ENCODE measurements around the gene CRYAA.
"Not testable (repeated sequence)": the region's sequence is repeated elsewhere in the genome, so short reads cannot be mapped to it uniquely, and the experiment has no call there.

Gene CRYAA, protein sequence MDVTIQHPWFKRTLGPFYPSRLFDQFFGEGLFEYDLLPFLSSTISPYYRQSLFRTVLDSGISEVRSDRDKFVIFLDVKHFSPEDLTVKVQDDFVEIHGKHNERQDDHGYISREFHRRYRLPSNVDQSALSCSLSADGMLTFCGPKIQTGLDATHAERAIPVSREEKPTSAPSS

DNA sequence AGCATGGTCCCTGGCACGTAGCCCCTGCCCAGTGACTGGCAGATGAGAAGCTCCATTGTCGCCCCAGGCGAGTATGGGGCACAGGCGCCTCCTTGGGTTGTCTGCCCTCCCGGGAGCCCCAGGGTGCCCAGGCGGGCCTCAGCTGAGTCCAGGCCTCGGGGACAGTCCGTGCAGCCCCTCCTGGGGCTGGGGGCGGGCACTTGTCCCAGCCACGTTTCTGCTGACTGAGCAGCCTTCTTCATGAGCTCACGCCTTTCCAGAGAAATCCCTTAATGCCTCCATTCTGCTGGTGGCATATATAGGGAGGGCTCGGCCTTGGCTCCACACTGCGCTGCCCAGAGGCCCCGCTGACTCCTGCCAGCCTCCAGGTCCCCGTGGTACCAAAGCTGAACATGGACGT lies at the start of gene CRYAA:
Gene CRYAA (plus strand): TSS at position 301 of the 400 bp plus-strand sequence. CDS start 92 bp downstream, at position 393.
- DNase-seq: not testable (repeated sequence)

DNA sequence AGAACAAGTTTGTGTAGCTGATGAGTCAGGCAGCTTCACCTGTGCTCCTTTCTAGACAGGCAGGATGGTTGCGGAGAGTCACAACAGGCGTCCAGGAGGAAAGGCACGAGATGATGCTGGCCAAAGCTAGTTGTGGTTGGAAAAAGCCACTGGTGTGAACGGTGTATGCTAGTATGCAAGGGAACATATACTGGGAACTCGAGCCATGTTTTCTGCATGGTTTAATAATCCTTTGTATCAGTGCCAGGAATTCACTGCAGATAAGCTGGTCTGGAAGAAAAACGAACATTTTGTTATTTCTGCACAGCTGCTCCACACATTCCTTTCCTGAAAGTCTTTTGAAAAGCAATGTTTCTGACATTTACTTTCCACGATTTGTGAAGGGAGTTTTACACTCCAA lies 38.7 kb upstream of the CRYAA start:
- not testable (repeated sequence) for DNase-seq

DNA sequence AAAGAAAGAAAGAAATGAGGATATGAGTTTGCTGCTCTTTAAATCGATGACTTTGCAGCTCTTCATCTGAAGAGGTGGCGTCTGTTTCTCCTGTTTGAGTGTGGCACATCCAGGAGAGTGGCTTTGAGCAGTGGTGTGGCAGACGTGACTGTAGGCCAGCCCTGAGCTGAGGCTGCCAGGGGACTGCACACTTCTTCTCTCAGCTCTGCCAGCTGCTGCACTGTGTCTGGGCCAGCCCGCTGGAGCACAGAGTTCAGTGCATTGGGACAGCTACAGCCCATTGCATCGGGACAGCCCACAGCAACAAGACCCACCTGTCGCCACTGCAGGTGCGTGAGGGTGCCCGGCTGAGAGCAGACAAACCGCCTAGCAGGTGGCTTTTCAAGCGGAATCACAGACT lies 34.3 kb upstream of the CRYAA start:
- DNase-seq: not testable (repeated sequence)

DNA sequence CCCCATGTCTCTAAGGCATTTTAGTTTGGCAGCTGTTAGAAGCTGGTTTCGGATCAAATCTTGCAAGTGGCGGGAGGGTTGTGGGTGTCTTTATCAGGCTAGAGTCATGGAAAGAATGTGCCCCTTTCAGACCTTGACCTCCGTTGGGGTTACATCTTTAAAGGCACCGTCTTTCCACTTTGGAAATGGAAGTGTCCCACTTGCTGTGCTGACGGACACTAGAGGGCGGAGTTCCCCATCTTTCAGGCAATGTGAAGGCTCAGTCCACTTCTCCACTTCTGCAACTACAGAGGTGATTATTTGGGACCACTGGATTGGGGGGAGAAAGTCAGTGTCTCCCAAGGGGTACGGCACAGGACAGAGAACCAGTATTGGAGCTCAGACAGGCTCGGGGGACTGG lies 29.9 kb upstream of the CRYAA start:
- not testable (repeated sequence) for DNase-seq

DNA sequence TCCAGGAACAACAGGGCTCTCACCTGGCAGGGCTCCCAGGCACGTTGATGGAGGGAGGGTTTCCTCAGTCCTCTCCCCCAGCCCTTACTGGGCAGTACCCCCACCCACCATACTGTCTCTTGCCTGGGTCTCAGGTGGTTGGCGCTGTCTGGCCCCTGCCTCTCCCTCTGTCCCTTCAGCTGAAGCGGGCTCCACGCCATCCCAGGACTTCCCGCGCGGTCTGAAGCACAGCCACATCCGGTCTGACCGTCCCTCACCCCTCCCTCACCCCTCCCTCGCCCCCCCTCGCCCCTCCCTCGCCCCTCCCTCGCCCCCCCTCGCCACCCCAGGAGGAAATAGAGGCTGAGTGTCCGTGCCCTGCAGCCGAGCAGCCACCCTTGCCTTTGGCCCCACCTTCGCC lies 27.4 kb upstream of the CRYAA start:
- not testable (repeated sequence) for DNase-seq

DNA sequence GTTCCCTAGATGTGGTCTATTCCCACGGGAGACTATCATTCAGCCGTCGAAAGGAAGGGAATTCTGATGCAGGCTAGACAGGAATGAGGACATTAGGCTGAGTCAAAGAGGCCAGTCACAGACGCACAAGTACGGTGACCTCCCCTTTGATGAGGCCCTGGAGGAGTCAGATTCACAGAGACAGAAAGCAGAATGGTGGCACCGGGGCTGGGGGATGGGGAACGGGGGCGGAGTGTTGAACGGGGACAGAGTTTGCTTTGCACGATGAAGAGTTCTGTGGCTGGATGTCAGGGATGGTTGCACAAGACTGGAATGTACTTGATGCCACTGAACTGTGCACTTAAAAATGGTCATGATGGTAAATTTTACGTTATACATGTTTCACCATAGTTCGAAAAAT lies 22.2 kb upstream of the CRYAA start:
- not testable (repeated sequence) for DNase-seq

DNA sequence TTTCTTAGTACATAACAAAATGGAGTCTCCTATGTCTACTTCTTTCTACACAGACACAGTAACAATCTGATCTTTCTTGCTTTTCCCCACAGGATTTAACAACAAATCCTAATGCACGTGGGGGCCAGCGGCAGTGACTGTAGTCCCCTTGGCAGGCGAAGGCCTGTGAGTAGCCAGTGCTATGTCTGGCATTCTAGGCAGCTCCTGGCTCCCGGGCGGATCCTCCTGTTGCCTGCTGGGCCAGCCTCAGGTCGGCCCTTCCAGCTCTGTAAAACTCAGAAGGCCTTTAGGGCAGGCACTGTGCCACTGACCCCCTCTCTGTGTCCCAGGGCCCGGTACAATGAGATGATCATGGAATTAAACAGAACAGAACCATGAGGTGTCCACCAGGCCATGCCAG lies 20.8 kb upstream of the CRYAA start:
- not testable (repeated sequence) for DNase-seq

DNA sequence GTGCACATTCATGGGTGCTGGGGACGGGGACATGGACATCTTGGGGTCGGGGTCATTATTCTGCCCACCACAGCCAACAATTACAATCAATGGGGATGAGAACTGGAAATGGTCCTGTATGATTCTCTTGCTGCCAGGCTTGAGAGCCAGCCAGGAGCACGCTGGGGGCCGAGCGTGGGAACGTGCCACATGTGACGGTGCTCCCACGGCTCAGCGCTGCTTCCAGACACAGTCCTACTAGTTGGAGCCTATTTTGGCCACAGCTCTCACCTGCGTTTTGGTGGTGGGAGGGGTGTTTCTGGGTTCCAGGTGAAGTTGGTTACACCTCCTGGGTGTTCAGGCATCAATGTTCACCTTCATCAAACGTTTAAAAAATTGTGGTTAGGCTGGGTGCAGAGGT lies 19.5 kb upstream of the CRYAA start:
- DNase-seq: not testable (repeated sequence)

DNA sequence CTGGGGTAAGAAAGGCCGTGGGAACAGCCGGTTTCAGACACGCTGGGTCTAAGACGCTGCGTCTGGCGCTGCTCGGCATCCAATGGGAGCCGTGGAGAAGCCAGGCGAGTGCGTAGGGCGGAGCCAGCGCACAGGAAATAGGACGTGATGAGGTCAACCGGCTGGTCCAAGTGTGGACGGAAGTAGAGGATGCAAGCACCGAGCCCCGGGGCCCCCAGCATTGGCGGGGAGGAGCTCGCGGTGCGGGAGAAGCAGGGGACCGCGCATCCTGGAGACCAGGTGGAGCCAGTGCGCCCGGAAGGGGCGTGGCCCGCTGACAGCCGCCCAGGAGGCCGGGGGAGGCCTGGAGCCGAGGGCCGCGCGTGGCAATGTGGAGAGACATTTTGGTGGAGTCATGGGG lies 15.2 kb upstream of the CRYAA start:
- not testable (repeated sequence) for DNase-seq

DNA sequence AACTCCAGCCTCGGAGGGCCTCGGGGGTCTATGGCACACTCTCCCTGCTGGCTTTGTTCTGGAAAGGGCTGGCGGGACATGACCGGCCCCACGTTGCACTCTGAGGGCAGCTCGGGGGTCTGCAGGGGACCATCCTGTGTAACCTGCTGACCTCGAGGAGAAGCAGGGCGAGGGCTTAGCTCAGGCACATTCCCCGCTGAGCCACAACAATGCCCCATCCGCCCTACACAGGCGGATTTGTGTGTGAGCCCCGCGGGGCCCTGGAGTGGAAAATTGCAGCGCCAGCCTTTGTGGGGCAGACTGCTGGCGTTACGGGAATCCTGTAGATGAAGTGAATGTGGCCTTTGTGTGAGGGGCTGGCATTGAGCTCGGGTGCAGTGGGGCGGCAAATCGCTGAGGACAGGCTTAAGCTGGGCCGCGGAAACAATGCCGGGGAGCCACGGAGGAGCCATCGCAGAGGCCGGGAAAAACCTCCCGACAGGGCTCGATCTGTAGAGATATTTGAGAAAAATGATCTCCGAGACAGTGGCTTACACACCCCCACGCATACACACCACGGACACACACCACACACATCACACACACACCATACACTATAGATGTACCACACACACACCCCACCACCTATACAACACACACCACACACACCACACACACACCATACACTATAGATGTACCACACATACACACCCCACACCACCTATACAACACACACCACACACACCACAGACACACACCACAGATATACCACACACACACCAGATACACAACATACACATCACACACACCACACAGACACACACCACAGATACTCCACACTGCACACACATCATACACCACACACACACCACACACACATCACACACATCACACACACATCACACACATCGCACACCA lies 9.3 kb upstream of the CRYAA start:
- not testable (repeated sequence) for DNase-seq

DNA sequence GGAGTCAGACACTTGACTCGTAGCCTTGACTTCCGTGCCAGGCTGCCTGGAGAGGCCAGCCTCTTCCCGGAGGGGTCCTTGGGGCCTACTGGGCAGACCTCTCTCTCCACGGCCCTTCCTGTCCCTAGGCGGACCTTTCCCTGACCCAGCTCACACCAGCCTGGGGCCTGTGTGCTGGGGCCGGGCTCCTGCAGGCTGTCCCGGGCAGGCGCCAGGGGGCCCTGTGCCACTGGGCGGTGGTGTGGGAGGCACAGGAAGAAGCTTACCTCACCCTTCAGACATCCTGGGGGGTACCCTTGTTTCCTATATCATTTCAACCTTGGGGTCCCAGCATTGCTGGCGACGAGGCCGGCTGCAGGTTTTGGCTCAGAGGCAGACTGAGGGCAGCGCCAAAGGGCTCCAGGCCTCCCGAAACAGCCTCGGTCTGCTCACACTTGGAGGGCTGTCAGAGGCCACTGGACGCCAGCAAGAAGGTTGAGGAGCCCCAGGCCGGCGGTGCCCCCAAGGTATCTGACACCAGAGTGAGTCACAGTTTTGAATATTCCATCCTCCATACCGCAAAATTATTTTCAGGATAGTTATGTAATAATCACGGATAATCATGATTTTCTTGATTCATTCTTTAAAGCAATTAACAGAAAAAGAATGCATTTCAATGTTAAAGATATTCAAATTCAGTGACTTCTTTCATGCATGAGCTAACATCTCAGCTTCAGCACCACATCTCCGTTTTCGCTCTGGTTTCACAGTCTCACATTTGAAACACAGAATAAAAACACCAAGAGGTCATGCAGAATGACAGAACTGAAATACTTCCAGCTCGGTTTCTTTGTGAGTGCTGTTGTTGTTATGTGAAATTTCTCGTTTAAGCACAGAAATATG lies 6.7 kb upstream of the CRYAA start:
- not testable (repeated sequence) for DNase-seq

DNA sequence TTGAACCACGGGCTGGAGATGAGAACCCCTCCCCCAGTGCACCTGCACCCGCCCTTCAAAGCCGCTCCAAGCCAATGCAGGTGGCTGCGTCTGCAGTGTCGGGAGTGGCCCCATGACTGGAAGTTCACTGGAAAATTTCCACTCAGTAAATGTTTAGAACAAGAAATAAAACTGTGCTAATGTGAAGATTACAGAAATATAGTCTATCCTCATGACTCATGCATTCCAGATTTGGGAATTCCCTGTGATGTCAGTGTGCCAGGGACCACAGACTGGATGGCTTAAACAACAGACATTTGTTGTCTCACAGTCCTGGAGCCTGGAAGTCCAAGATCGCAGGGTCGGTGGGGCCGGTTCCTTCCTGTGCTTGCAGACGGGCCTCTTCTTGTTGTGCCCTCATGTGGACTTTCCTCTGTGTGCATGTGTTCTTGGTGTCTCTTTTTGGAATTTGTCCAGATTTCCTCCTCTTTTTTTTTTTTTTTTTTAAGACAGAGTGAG lies 6.1 kb upstream of the CRYAA start:
- DNase-seq: not testable (repeated sequence)

DNA sequence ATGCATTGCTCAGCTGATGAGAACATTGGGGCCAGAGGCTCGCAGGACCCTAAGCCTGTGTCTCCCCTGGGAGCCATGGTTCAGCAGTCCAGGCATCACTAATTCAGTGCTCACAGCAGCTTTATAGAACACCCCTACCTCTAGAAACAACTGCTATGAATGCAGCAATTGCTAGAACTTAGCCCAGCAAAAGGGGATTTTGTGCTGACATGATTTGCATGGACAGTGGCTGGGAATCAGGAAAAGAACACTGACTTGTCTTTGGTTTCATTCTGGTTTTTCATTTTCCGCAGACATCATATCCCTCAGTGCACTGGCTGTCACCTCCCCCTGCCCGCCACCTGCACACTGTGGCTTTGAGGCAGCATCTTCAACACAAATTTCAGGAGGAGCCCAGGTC lies 4.0 kb upstream of the CRYAA start:
- not testable (repeated sequence) for DNase-seq

DNA sequence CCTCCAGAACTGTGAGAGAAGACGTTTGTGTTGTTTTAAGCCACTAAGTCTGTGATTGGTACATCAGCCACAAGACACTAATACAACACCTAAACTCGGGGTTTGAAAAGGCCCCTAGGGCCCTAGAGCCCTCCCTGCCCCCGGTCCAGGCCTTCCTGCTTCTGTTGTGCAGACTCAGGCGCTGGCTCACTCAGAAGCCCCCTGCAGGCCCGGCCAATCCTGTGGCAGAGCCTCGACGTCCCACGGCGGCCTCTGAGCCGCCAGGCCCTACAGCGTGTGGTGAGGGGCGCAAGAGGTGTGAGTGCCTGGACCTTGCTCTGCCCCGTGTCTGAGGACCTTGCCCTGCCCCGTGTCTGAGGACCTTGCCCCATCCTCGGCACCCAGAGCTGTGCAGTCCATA lies 3.1 kb upstream of the CRYAA start:
- not testable (repeated sequence) for DNase-seq

DNA sequence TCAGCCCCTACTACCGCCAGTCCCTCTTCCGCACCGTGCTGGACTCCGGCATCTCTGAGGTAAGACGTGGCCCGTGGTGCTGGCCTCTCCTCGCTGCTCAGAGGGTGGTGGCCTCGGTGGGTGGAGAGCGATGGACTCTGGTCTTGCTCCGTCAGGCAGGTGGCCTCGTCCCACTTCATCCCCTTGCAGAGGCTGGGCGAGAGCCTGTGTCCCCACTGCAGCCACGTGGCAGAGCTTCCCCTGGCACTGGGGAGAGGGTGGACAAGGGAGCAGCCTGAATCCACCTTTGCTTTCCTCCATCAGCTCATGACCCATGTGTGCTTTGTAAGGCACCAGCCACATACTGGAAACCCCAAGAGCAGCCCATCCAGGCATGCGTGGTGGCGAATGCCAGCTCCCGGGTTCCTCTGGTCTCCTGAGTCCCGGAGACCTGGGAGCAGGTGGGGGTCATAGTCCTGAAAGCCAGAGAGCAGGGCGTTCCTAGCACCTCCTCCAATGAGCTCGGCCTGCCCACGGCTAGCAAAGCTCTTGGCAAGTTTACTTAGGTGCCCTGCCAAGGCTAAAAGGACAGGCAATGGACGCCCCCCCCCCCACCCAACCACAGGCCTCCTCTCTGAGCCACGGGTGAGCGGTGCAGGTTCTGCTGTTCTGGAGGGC lies 550 bp downstream of the CRYAA start:
- DNase-seq: not testable (repeated sequence)

DNA sequence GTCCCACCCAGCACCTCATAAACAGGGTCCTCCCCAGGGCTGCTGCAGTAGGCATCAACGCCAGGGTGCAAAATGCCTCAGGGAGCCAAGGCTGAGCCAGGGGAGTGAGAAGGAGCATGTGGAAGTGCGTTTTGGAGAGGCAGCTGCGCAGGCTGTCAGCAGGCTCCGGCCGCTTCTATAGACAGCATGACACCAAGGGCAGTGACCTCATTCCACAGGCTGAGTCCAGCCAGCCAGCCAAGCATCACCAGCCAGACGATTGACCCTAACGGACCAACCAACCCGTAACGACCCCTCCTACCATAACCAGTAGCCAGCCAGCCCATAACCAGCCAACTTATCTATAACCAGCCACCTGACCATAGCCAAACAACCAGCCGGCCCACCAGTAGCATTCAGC lies 1.1 kb downstream of the CRYAA start:
- DNase-seq: not testable (repeated sequence)

DNA sequence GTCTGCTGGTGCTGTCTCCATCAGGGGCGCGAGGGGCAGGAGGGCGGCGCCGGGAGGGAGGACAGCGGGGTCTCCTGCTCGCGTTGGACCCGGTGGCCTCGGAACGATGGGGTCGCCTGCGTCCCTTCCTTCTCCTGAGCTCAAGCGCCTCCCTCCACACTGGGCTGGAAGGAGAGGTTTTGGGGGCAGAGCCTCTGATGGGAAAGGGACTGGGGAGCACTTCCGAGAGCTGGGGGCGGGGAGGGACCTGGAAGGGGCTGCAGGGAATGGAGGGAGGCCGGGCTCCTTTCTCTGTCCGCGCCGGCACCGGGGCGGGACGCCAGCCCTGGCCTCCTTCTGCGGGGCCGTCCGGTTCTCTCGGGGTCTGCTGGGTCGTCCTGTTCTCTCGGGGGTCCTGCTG lies 4.0 kb downstream of the CRYAA start:
- DNase-seq: not testable (repeated sequence)

DNA sequence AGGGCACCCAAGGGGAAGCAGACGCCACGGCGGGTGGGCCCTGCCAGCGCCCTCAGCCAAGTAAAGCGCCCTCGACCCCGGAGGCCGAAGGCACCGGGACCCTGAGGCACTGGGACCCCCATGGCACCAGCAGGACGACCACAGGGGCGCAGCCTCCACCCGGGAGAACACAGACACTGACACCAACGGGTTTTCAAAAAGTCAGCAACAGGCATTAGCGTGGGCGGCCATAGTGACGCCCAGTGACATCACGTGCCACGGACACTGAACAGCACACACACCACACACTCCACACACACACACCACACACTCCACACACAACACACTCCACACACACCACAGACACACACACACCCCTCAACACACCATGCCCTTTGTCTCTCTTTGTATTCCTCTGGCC lies 4.6 kb downstream of the CRYAA start:
- DNase-seq: not testable (repeated sequence)

DNA sequence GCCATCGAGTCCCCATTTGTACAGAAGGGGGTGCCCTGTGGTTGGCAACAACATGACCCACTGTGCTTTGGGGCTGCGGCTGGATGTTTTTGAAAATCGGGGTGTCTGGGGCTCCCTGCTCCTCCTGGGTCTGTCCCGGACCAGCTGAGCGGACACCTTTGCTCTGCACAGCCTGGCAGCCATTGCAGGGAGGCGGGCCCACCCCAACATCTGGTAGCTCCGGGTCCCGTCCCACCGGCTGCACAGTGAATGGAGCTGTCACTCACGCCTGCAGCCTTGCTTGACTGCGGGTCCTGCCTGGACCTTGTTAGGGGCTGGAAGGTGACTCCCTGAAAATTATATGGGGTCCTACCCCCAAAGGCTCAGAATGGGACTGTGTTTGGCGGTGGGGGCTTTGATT lies 5.1 kb downstream of the CRYAA start:
- DNase-seq: not testable (repeated sequence)

DNA sequence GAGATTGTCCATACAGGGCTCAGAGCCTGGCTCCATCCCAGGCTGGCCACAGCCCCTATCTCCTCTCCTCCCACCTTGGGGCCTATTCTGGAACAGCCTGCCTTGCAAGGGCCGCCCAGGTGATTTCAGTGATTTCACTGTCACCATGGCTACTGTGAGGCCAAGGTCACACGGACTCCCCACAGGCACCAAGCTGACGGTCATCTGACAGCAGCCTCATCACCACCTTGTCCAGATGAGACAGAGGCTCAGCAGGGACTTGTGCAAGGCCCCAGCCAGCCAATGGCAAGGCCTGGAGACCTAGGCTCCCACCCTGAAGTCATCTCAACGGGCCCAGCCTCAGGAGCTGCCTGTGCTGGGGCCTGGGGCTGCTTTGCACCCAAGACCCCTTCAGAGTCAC lies 6.2 kb downstream of the CRYAA start:
- DNase-seq: not testable (repeated sequence)

DNA sequence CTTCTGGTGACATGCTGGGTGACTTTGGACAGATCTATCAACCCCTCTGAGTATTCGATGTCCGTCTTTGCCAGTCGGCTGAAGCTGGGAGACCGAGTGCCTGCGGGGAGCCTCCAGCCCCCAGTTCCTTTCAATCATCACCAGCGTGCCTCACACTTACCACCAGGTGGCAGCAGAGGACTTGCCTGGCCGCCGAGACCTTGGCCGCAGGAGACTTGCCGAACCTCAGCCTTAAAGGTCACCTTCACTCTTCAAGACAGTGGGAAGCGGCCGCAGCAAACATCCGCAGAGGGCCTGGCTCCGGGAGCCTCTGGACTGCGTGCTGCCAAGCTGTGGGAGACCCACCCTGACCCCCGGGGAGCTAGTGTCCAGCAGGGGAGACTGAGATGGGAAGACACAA lies 7.8 kb downstream of the CRYAA start:
- DNase-seq: not testable (repeated sequence)

All from stimulated activated CD8-positive, alpha-beta memory T cell treated with anti-CD3 and anti-CD28 coated beads, Interleukin-4, amount 100 ng/mL, for 48 hours (primary cell).